ENCODE data around the gene CFAP57.

Gene CFAP57

DNA sequence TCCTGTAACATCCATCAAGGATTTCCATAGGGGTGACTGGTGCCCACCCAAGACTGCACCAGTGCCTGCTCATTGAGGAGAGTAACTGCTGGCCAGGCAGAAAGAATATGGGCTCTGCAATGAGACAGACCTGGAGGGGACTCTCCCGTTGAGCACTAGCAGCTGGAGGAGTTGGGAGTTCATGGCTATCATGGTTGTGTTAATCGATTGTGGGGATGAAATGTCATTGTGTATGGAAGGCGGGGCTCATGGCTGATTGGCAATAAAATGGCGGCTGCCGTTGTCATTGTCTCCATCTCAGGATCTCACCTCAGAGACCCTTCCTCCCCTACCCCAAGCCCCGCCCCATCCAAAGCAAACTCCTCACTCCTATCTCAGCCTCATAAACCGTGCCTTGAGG is 101.6 kb downstream of the CFAP57 start:
- H3K4me1 ChIP-seq (ENCODE audit: insufficient read depth, low read length), result no peaks in the 10 kb centered on the region
- H3K27me3 ChIP-seq (ENCODE audit: insufficient read depth, low read length), result peaks cover 18% of the 10 kb centered on the region
- no peak overlapping the region for H3K4me3 ChIP-seq (ENCODE audit: low read length)
- no peak overlapping the region for H2AFZ ChIP-seq (ENCODE audit: low read depth, low read length)
- H3K9me3 ChIP-seq (ENCODE audit: low read length), result no peaks in the 10 kb centered on the region
- no peaks in the 10 kb centered on the region for H3K36me3 ChIP-seq (ENCODE audit: insufficient read depth, low read length)

DNA sequence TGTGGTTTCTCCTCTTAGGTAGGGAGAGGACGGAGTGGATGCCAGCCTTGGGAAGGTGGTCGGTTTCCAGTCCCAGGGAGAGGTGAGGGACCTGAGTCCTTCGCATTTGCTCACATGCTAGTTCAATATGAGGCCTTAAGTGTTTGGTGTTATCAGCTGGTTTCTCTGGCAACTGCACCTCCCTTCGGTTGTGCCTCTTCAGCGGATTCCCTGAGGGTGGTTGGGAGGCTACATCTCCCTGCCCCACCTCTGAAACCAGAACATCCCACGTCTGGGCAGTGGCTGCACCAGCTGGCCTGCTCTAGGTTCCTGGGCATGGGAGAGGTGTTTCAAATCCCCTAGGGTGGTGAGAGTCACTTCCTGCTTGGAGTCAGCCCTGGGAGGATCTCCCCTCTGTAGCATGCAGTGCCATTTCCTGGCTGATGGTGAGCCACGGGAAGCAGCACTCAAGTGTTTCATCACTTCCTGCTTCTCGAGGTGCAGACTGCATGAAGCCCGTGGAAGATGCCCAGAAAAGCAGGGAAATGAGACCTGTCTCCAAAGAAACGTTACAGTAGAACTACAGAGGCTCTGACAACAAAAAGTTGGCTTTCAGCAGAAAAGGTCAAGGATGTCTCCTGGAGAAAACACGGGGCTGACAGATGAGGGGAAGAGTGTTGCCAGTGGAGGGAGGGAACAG is 102.1 kb downstream of the CFAP57 start:
- H3K27me3 ChIP-seq (ENCODE audit: insufficient read depth, low read length), result peaks cover 17% of the 10 kb centered on the region
- no peaks in the 10 kb centered on the region for H3K9me3 ChIP-seq (ENCODE audit: low read length)
- H3K4me1 ChIP-seq (ENCODE audit: insufficient read depth, low read length), result no peaks in the 10 kb centered on the region
- H3K4me3 ChIP-seq (ENCODE audit: low read length), result no peak overlapping the region
- no peaks in the 10 kb centered on the region for H3K36me3 ChIP-seq (ENCODE audit: insufficient read depth, low read length)
- H2AFZ ChIP-seq (ENCODE audit: low read depth, low read length), result no peak overlapping the region

DNA sequence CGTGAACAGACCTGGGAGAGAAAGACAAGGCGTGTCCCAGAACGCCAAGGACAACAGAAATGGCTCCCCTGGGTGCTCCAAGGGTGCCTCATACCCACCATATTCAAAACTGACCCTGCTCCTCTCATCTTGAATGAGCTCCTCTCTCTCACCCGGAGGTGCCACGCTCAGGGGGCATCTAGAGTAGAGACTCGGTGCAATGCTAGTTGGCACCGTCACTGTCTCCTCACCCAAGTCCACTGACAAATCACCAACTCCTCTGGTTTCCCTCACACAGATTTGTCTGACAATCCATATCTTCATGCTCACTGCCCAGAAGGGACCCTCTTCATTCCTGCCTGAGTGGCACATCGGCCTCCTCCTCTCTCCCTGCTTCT is 102.7 kb downstream of the CFAP57 start:
- Histone ChIP-seq H3K9me3 (ENCODE audit: low read length) (no peaks in the 10 kb centered on the region), H3K27me3 (ENCODE audit: insufficient read depth, low read length) (peaks cover 12% of the 10 kb centered on the region), H3K36me3 (ENCODE audit: insufficient read depth, low read length) (no peaks in the 10 kb centered on the region), H3K4me3 (ENCODE audit: low read length) (no peak overlapping the region), H2AFZ (ENCODE audit: low read depth, low read length) (no peak overlapping the region), H3K4me1 (ENCODE audit: insufficient read depth, low read length) (no peaks in the 10 kb centered on the region)

DNA sequence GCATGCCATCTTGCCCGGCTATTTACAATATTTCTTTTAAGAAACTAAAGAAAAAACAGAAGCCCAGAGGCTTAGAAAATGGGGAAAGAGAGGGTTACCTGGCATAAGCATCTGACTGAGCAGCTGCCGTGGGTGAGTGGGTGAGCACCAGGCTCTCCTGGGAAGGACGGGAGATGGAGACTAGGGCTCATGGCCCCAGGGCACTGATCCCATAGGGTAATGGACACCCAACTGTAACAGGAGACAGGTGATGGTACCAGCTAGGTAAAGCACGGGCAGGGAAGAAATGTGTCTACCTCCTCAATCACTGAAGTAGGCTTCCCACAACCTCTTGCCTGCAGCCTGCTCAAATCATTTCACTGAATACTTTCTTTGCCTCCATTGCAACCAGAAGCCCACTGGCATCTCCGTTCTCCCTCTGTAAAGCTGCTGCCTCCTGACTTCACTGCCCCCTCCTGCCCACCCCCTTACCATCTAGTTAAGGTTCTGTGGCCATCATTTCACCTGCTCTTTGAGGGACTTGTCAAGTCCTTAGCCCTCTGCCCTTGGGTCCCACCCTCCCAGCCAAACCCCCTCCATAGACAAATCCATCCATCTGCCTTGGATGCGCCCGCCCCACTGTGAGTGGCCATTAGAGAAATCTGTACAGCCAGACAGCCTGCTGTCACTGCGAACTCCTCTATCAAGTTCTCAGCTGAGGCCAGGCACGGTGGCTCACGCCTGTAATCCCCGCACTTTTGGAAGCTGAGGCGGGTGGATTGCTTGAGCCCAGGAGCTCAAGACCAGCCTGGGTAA is 103.9 kb downstream of the CFAP57 start:
- Histone ChIP-seq H3K9me3 (ENCODE audit: low read length) (no peaks in the 10 kb centered on the region), H3K4me3 (ENCODE audit: low read length) (no peak overlapping the region), H3K27me3 (ENCODE audit: insufficient read depth, low read length) (peaks cover 6% of the 10 kb centered on the region), H3K36me3 (ENCODE audit: insufficient read depth, low read length) (no peaks in the 10 kb centered on the region), H3K4me1 (ENCODE audit: insufficient read depth, low read length) (no peaks in the 10 kb centered on the region), H2AFZ (ENCODE audit: low read depth, low read length) (no peak overlapping the region)

DNA sequence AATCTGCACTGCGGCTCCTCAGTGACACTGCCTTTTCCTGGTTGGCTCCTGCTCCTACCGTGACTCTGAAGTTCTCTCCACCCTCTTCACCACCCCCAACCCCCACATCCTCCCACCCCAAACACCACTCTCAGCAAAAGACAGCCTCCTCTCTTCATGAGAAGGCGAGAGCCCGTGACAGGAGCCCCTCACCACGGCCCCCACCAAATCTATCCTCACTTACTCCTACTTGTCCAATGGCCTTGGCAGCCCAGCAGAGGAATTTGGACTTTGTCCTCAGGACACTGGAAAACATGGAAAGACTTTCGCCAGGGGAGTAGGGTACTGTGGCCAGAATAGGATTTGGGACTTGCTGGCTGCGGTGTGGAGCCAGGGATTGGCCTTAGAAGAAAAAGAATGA is 104.5 kb downstream of the CFAP57 start:
- Histone ChIP-seq H3K36me3 (ENCODE audit: insufficient read depth, low read length) (no peaks in the 10 kb centered on the region), H2AFZ (ENCODE audit: low read depth, low read length) (no peak overlapping the region), H3K4me1 (ENCODE audit: insufficient read depth, low read length) (no peaks in the 10 kb centered on the region), H3K4me3 (ENCODE audit: low read length) (no peak overlapping the region), H3K27me3 (ENCODE audit: insufficient read depth, low read length) (no peaks in the 10 kb centered on the region), H3K9me3 (ENCODE audit: low read length) (no peaks in the 10 kb centered on the region)

DNA sequence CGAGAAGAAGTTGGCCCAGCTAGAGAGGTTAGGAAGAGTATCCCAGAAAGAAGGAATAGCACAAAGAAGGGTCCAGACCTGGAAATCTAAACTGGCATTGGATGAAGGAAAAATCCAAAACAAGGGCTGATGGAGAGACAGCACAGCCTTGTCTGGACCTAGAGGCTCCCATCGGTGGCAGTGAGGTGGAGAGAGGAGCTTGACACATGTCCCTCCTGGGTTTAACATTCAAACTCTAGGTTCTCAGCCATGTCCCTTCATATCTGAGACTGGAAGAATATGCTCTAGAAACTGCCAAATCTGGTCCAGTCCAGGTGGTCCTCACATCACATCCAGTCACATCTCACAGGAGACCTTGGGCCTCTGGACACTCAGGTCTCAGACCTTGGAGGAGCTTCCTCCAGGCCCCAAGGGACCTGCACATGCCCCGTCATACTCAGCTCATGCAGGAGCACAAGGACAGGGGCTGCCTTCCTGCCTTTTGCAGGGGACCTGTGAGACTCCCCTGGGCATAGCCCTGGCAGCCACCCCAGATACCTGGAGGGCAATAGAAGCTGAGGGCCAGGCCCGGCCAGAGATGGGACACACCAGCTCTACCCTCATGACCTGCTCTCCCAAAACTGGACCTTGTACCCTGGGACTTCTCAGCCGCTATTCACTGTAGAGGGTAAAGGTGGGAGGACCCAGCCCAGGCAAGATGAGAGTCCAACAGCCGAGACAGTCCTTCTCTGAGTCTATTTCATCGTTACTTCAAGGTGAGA is 105.2 kb downstream of the CFAP57 start:
- no peaks in the 10 kb centered on the region for H3K9me3 ChIP-seq (ENCODE audit: low read length)
- no peak overlapping the region for H3K4me3 ChIP-seq (ENCODE audit: low read length)
- H3K27me3 ChIP-seq (ENCODE audit: insufficient read depth, low read length), result no peaks in the 10 kb centered on the region
- no peaks in the 10 kb centered on the region for H3K36me3 ChIP-seq (ENCODE audit: insufficient read depth, low read length)
- H3K4me1 ChIP-seq (ENCODE audit: insufficient read depth, low read length), result no peaks in the 10 kb centered on the region
- no peak overlapping the region for H2AFZ ChIP-seq (ENCODE audit: low read depth, low read length)

DNA sequence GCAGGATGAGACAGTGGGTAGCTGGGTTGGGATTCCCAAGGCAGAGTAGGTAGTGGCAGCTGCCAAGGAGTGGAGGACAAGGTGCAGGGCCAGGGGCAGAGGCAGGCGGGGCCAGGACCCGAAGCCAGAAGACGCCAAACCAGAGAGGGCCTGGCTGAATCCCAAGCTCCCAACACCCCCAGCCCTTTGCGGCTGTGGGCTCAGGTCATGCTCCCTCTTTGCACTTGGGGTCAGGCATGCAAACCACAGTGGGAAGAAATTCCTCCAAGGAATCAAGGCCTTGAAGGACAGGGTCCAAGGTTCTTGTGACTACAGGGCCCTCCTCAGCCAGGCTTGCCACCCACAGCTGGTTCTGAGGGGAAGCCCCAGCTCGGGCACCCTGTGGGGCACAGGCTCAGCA is 107.0 kb downstream of the CFAP57 start:
- Histone ChIP-seq H3K27me3 (ENCODE audit: insufficient read depth, low read length) (peaks cover 2% of the 10 kb centered on the region), H3K9me3 (ENCODE audit: low read length) (no peaks in the 10 kb centered on the region), H2AFZ (ENCODE audit: low read depth, low read length) (no peak overlapping the region), H3K4me3 (ENCODE audit: low read length) (no peak overlapping the region), H3K4me1 (ENCODE audit: insufficient read depth, low read length) (no peaks in the 10 kb centered on the region), H3K36me3 (ENCODE audit: insufficient read depth, low read length) (no peaks in the 10 kb centered on the region)

DNA sequence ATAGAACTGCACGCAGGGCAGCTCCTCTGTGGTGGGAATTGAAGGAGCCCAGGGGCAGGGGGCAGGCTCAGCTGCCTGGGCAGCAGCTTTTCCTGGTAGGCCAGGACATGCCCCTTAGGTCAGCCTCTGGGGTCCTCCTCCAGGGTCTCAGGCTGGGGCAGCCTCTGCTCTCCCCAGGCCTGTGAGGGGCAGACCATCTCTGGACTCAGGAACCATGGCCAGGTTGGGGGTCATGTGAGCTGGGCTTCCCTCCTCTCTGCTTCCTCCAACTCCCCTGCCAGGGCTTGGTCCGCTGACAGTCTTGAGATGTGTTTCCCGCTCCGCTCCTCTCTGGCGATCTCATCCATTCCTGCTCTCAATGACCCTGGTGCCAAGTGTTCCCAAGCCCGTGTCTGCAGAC is 107.5 kb downstream of the CFAP57 start:
- Histone ChIP-seq H3K4me3 (ENCODE audit: low read length) (no peak overlapping the region), H2AFZ (ENCODE audit: low read depth, low read length) (no peak overlapping the region), H3K4me1 (ENCODE audit: insufficient read depth, low read length) (no peaks in the 10 kb centered on the region), H3K36me3 (ENCODE audit: insufficient read depth, low read length) (no peaks in the 10 kb centered on the region), H3K9me3 (ENCODE audit: low read length) (no peaks in the 10 kb centered on the region), H3K27me3 (ENCODE audit: insufficient read depth, low read length) (peaks cover 2% of the 10 kb centered on the region)

DNA sequence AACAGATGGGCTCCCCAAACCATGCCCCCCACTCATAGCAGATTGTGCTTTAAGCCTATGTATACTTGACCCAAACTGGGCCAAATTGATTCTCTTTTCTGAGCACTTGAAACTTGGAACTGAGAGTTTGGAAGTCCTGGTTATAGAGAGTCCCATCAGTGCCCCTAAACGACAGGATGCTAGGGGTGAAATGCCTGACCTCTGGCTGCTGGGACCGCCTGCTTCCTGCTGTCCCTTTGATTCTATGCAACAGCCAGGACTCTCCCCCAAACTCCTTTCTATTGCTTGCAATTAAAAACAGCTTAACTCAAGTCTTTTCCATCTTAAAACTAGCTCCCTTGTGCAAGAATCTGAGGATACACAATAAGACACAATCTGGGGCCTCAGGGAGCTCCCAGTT is 108.6 kb downstream of the CFAP57 start:
- H3K4me3 ChIP-seq (ENCODE audit: low read length), result no peak overlapping the region

DNA sequence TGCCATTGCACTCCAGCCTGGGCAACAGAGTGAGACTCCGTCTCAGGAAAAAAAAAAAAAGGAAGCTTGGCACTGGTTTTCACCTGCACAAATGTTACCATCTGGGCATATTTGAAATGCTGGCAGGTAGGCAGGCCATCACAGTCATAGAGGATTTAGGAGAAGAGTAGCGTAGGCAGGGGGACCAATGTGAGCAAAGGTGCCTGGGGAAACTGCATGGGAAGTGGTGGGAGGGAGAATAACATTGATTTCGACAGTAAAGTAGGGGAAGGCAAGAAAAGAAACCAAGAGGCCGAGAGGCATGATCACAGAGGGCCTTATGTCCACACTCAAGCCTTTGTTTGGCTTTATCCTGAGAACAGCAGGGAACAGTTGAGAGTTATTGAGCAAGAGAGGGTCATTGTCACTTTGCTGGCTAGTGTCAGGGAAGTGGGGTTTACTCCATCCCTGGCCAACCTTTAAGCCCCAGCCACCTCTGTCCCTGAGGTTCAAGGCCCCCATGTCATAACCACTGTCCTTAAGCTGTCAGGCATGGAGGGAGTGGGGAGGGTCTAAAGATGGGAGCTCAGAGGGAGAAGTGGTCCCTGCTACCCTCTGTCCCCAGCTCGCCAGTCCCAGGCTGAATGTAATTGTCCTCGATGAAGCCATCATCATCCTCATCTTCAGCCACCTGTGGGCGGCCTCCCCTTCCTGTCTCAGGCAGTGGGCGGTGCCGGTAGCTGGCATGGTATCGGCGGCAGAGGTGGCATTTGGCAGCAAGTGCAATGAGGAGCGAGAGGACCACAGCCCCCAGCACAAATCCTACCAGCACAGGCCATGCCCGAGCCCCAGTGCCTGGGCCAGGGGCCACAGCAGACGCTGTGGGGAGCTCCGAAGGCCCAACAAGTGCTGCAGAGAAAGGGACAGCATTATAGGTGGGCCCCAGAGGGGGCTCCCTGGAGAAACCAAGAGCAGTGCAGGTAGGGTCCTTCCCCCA is 110.4 kb downstream of the CFAP57 start:
- peaks cover 2% of the 10 kb centered on the region for H3K27me3 ChIP-seq (ENCODE audit: insufficient read depth, low read length)
- H3K4me1 ChIP-seq (ENCODE audit: insufficient read depth, low read length), result no peaks in the 10 kb centered on the region
- no peak overlapping the region for H2AFZ ChIP-seq (ENCODE audit: low read depth, low read length)
- no peaks in the 10 kb centered on the region for H3K9me3 ChIP-seq (ENCODE audit: low read length)
- H3K4me3 ChIP-seq (ENCODE audit: low read length), result no peak overlapping the region
- no peaks in the 10 kb centered on the region for H3K36me3 ChIP-seq (ENCODE audit: insufficient read depth, low read length)

More for the DNA sequence above, 108.6 kb downstream of the CFAP57 start:
- Histone ChIP-seq H2AFZ (ENCODE audit: low read depth, low read length) (no peak overlapping the region), H3K9me3 (ENCODE audit: low read length) (no peaks in the 10 kb centered on the region), H3K27me3 (ENCODE audit: insufficient read depth, low read length) (peaks cover 2% of the 10 kb centered on the region), H3K36me3 (ENCODE audit: insufficient read depth, low read length) (no peaks in the 10 kb centered on the region), H3K4me1 (ENCODE audit: insufficient read depth, low read length) (no peaks in the 10 kb centered on the region)

DNA sequence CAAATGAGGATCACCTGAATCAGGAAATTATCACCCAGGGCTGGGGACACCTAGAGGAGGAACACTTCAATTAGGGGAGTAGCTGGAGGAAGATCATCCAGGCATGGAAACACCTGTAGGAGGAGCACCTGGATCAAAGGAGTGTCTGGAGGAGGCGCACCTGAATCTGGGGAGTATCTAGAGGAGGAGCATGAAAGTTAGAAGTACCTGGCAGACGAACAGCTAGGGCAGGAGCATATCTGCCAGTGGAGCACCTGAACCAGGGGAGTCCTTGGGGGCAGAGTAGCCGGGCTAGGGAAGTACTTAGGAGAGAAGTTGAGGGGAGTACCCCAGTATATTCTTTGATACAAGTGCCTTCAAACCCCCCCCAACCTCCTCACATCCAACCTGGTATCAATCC is 111.9 kb downstream of the CFAP57 start:
- Histone ChIP-seq H3K36me3 (ENCODE audit: insufficient read depth, low read length) (no peaks in the 10 kb centered on the region), H3K9me3 (ENCODE audit: low read length) (no peaks in the 10 kb centered on the region), H2AFZ (ENCODE audit: low read depth, low read length) (no peak overlapping the region), H3K27me3 (ENCODE audit: insufficient read depth, low read length) (peaks cover 2% of the 10 kb centered on the region), H3K4me3 (ENCODE audit: low read length) (no peak overlapping the region), H3K4me1 (ENCODE audit: insufficient read depth, low read length) (no peaks in the 10 kb centered on the region)

DNA sequence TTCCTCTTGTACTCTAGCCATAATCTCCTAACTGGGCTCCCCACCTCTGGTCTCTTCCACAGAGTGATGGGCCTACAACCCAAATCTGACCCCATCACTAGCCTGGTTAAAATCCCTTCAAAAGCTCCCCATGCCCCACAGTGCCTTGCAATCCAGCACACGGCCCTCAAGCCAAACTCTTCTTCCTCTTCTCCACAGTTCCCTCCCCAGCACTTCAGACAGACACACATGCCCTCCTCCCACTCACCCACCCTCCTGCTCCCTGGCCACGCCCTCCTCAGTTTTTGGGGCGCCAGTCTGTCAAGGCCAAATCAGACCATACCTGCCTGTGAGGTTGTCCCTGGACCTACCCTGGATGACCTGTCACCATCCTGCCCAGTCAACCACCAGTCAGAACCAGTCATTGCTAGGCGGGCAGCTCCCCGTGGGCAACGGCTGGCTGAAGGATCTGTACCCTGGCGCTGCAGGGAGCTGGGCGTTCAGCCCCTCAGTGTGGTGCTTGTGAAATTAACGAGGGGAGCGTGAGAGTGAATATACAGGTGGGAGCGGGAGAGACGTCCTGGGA is 112.5 kb downstream of the CFAP57 start:
- Histone ChIP-seq H3K9me3 (ENCODE audit: low read length) (no peaks in the 10 kb centered on the region), H2AFZ (ENCODE audit: low read depth, low read length) (no peak overlapping the region), H3K4me1 (ENCODE audit: insufficient read depth, low read length) (no peaks in the 10 kb centered on the region), H3K36me3 (ENCODE audit: insufficient read depth, low read length) (no peaks in the 10 kb centered on the region), H3K27me3 (ENCODE audit: insufficient read depth, low read length) (peaks cover 2% of the 10 kb centered on the region), H3K4me3 (ENCODE audit: low read length) (no peak overlapping the region)

Measured in neuron (in vitro differentiated cells).